GM12874 (cell line): ENCODE results near the gene SLC39A11.

Experiments
- TF ChIP-seq, protein P1 (sequence below): IDR thresholded peaks from 2 replicates; pipeline ENCODE4 v1.5.1; 2011; ENCODE audit warnings: low read depth, mild to moderate bottlenecking, control low read depth, low read length, moderate library complexity; ENCODE audit not compliant: insufficient read depth

SLC39A11 gene

DNA sequence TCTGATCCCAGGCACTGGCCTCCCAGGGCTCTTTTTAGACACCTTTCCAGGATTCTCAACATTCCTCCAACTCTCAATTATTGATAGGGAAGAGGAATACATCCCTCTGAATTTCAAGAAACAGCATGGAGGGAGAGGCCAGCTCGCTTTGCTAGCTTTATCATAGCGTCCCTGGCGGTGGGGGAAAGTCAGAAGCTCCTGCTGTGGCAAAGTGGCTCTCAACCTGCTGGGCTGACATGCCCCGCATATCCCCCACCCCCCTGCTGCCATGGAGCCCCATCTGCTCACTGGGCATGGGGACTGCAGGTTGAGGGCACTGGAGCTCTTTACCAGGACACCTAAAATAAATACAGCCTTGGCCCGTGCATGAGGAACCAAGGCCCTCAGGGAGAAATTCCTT lies 140.3 kb downstream of the SLC39A11 start:
- TF ChIP-seq, protein P1, sequence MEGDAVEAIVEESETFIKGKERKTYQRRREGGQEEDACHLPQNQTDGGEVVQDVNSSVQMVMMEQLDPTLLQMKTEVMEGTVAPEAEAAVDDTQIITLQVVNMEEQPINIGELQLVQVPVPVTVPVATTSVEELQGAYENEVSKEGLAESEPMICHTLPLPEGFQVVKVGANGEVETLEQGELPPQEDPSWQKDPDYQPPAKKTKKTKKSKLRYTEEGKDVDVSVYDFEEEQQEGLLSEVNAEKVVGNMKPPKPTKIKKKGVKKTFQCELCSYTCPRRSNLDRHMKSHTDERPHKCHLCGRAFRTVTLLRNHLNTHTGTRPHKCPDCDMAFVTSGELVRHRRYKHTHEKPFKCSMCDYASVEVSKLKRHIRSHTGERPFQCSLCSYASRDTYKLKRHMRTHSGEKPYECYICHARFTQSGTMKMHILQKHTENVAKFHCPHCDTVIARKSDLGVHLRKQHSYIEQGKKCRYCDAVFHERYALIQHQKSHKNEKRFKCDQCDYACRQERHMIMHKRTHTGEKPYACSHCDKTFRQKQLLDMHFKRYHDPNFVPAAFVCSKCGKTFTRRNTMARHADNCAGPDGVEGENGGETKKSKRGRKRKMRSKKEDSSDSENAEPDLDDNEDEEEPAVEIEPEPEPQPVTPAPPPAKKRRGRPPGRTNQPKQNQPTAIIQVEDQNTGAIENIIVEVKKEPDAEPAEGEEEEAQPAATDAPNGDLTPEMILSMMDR = no peak

DNA sequence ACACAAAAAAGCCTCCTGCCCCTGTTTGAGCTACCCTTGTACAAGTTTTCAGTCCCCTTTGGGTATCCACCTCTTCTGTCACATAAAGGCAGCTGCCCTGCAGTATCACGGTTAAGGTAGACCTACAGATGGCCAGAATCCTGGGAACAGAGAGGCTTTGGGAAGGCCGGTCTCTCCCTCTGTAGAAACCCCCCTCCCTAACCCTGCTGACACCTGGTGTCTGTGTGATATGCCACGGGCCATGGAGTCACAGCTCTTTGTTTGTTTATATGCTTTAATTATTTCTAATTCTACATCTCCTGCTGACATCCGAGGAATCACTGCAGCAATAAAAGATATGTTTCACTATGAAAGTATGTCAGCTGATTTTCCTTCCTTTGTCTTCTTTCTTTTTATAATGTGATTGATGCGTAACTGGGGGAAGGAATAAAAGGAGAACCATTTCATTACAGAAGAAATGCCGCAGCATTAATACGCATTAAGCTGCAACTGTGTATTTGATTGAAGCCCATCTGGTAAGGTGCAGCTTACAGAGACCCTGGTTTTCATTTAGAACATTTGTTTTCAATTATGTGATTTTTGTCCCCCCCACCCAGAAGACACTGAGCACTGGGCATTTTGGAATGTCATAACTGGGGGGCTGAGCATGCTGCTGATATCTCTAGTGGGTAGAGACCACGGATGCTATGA lies 142.1 kb downstream of the SLC39A11 start:
- TF ChIP-seq, protein P1 = no peak

DNA sequence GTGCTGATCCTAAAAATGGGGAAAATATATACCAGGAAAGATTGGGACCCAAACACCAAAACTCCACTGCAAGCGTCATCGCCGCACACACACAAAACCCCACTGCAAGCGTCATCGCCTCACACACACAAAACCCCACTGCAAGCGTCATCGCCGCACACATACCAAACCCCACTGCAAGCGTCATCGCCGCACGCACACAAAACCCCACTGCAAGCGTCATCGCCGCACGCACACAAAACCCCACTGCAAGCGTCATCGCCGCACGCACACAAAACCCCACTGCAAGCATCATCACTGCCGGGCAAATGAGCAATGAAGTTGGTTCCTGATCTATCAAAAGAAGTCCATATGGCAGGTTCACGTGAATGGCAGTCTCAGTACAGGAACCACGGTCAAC lies 144.4 kb downstream of the SLC39A11 start:
- TF ChIP-seq, protein P1 = no peak

DNA sequence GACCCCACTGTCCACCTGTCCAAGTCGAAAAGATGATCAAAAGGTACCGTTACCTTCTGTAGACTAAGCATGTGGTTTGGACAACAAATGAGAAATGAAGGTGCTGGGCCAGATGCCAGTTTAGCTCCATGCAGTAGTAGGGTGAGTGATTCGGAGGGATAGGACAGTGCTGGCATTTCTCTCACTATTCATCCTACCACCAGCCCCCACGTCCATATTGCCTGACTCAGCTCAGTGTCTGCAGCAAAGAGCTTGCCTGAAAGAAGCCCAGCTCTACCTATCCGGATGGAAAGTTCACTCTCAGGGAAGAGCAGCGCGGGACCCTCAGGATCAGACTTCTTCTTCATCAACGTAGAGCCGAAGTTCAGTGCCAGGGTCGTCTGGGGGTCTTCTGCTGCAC lies 145.0 kb downstream of the SLC39A11 start:
- TF ChIP-seq, protein P1 = no peak

DNA sequence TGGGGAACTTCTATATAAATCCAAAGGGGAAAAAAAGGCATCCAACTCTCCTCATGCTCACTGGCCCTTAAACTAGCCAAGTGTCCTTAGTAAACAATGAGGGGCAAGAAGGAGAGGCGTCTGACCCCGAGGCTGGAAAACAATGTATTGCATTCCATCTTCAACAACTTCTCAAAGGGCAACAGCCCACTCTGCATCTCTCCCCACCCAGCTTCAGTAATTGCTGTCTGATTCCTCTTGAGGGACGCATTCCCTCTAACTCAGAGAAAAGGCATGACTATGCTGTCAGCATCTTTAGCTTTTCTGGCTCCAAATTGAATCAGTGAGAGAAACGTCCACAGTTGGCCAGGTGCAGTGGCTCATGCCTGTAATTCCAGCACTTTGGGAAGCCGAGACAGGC lies 145.8 kb downstream of the SLC39A11 start:
- TF ChIP-seq, protein P1 = no peak

DNA sequence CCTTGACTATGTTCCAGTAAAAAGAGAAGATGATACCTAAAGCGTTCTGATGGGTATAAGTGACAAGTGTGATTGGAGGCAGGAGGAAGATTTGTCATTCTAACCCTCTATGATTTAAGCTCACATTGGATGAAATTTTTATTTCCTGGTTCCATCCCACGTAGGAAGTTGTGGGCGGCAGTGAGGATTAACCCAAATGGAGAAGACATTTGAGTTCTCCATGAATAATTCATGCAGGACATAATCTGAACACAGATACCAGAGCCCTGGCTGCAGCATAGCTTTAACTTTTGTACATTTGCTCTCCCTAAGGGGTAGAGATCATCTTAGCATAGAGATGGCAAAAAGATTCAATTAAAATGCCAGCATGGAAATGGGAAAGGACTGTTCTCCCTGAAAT lies 146.3 kb downstream of the SLC39A11 start:
- TF ChIP-seq, protein P1 = no peak

DNA sequence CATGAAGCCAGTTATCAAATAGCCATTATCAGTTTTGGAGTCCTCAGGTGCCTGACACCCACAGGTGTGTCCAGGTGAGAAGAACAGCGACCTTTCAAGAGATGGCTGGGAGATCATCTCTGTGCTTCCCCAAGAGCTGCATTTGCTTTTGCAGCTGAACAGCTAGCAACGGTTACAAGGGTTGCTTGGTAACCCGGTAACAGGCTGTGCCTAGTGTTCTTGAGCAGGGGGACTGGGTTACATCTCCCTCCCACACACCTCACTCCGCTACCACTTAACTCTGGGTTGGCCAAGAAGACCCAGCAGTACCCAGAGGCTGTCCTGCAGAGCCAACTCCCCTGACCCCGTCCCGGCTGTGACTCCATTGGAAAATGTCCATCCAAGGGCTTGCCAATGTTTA lies 147.0 kb downstream of the SLC39A11 start:
- TF ChIP-seq, protein P1 = no peak
